HEK293 (cell line): ENCODE results near the gene PRKCD.

Experiments used
- CTCF ChIA-PET: fragments of 350-600 bp; formaldehyde crosslinking; extraction: SDS; loops from one replicate; lab custom pipeline; 2021; ENCODE audit warnings: antibody characterized with exemption; lab: Yijun Ruan, JAX
- POLR2A ChIA-PET: fragments of 300-600 bp; formaldehyde crosslinking; extraction: SDS; loops from one replicate; lab custom pipeline; 2020; ENCODE audit warnings: antibody characterized with exemption, inconsistent platforms; lab: Yijun Ruan, JAX
- H3K27ac ChIP-seq: fragments of 200-500 bp; sonication (Bioruptor generic); 2 replicates; pipeline ENCODE4 v1.5.1; 2014; ENCODE audit warnings: low read depth, low read length, control low read depth, inconsistent platforms; ENCODE audit errors: extremely low read depth
- H3K36me3 ChIP-seq, 2 experiments: fragments of 200-500 bp in 1 of 2; sonication (Bioruptor generic) in 1 of 2; 1 replicate in 1 of 2; 2 replicates in 1 of 2; pipeline ENCODE4 v1.5.1; 2014 to 2017; ENCODE audit warnings: inconsistent platforms in 2 of 2, low read length in 2 of 2; ENCODE audit not compliant: control insufficient read depth in 2 of 2, insufficient read depth in 1 of 2
- H3K4me1 ChIP-seq: fragments of 200-500 bp; sonication (Bioruptor generic); 2 replicates; pipeline ENCODE4 v1.5.1; 2014; ENCODE audit warnings: mild to moderate bottlenecking, low read length, inconsistent platforms; ENCODE audit not compliant: control insufficient read depth, insufficient read depth
- H3K4me3 ChIP-seq: 2 replicates; pipeline ENCODE4 v1.5.1; 2011; ENCODE audit warnings: low read depth, mild to moderate bottlenecking, control low read depth, low read length, moderate library complexity
- H3K9me3 ChIP-seq: fragments of 200-500 bp; sonication (Bioruptor generic); 2 replicates; pipeline ENCODE4 v1.5.1; 2014; ENCODE audit warnings: low read depth, low read length, inconsistent platforms; ENCODE audit not compliant: control insufficient read depth, insufficient read depth
- GLIS1 ChIP-seq: fragments of 450-650 bp; formaldehyde crosslinking; IDR thresholded peaks from 2 replicates; pipeline ENCODE4 v1.5.1; 2016; ENCODE audit warnings: missing biosample characterization, missing genetic modification characterization
- IKZF3 ChIP-seq: fragments of 450-650 bp; IDR thresholded peaks from 2 replicates; pipeline ENCODE4 v1.5.0; 2018; ENCODE audit warnings: missing biosample characterization, mild to moderate bottlenecking, missing genetic modification characterization, moderate library complexity
- KLF17 ChIP-seq: fragments of 450-650 bp; formaldehyde crosslinking; IDR thresholded peaks from 2 replicates; pipeline ENCODE4 v1.5.1; 2016; ENCODE audit warnings: missing biosample characterization, missing genetic modification characterization
- MYNN ChIP-seq: fragments of 450-650 bp; formaldehyde crosslinking; IDR thresholded peaks from 2 replicates; pipeline ENCODE4 v1.5.1; 2016; ENCODE audit warnings: missing biosample characterization, missing genetic modification characterization, borderline replicate concordance
- PRDM6 ChIP-seq: fragments of 450-650 bp; formaldehyde crosslinking; IDR thresholded peaks from 2 replicates; pipeline ENCODE4 v1.5.1; 2017; ENCODE audit warnings: missing biosample characterization, missing genetic modification characterization
- SCRT1 ChIP-seq: fragments of 450-650 bp; formaldehyde crosslinking; IDR thresholded peaks from 2 replicates; pipeline ENCODE4 v1.5.1; 2016; ENCODE audit warnings: missing biosample characterization, missing genetic modification characterization, borderline replicate concordance
- ZBTB26 ChIP-seq: fragments of 450-650 bp; formaldehyde crosslinking; optimal IDR thresholded peaks from 2 replicates; pipeline ENCODE3; 2016; ENCODE audit warnings: missing biosample characterization, mild to moderate bottlenecking, missing genetic modification characterization
- ZFP37 ChIP-seq: fragments of 450-650 bp; formaldehyde crosslinking; IDR thresholded peaks from 2 replicates; pipeline ENCODE4 v1.5.1; 2016; ENCODE audit warnings: missing biosample characterization, missing genetic modification characterization
- ZIC2 ChIP-seq: fragments of 450-650 bp; formaldehyde crosslinking; IDR thresholded peaks from 2 replicates; pipeline ENCODE4 v1.5.1; 2016; ENCODE audit warnings: missing biosample characterization, missing genetic modification characterization
- ZNF10 ChIP-seq: fragments of 450-650 bp; formaldehyde crosslinking; IDR thresholded peaks from 2 replicates; pipeline ENCODE4 v1.5.1; 2017; ENCODE audit warnings: missing biosample characterization, missing genetic modification characterization
- ZNF169 ChIP-seq: fragments of 450-650 bp; formaldehyde crosslinking; IDR thresholded peaks from 2 replicates; pipeline ENCODE4 v1.5.1; 2016; ENCODE audit warnings: missing biosample characterization, missing genetic modification characterization
- ZNF26 ChIP-seq: fragments of 450-650 bp; formaldehyde crosslinking; IDR thresholded peaks from 2 replicates; pipeline ENCODE4 v1.5.1; 2016; ENCODE audit warnings: missing biosample characterization, missing genetic modification characterization
- ZNF362 ChIP-seq: fragments of 450-650 bp; formaldehyde crosslinking; IDR thresholded peaks from 2 replicates; pipeline ENCODE4 v1.5.1; 2016; ENCODE audit warnings: missing biosample characterization, missing genetic modification characterization
- ZNF416 ChIP-seq: fragments of 450-650 bp; formaldehyde crosslinking; IDR thresholded peaks from 2 replicates; pipeline ENCODE4 v1.5.1; 2016; ENCODE audit warnings: missing biosample characterization, missing genetic modification characterization
- ZNF449 ChIP-seq: fragments of 450-650 bp; formaldehyde crosslinking; IDR thresholded peaks from 2 replicates; pipeline ENCODE4 v1.5.1; 2017; ENCODE audit warnings: missing biosample characterization, mild to moderate bottlenecking, missing genetic modification characterization, moderate library complexity
- ZNF473 ChIP-seq: fragments of 450-650 bp; formaldehyde crosslinking; IDR thresholded peaks from 2 replicates; pipeline ENCODE4 v1.5.1; 2017; ENCODE audit warnings: missing biosample characterization, missing genetic modification characterization
- ZNF548 ChIP-seq: fragments of 450-650 bp; formaldehyde crosslinking; IDR thresholded peaks from 2 replicates; pipeline ENCODE4 v1.5.1; 2016; ENCODE audit warnings: missing biosample characterization, missing genetic modification characterization
- ZNF571 ChIP-seq: fragments of 450-650 bp; formaldehyde crosslinking; IDR thresholded peaks from 2 replicates; pipeline ENCODE4 v1.5.0; 2017; ENCODE audit warnings: missing biosample characterization, missing genetic modification characterization
- ZNF629 ChIP-seq: fragments of 450-650 bp; formaldehyde crosslinking; IDR thresholded peaks from 2 replicates; pipeline ENCODE4 v1.5.1; 2017; ENCODE audit warnings: missing biosample characterization, missing genetic modification characterization
- ZNF768 ChIP-seq: fragments of 450-650 bp; formaldehyde crosslinking; IDR thresholded peaks from 2 replicates; pipeline ENCODE4 v1.5.1; 2018; ENCODE audit warnings: missing biosample characterization, mild to moderate bottlenecking, missing genetic modification characterization

Gene PRKCD

GRCh38 chr3:53186726-53187125 is 25.7 kb downstream of the PRKCD start (continued):
- TF ChIP-seq ZNF362 (no peak), IKZF3 (tag by site-specific recombination) (no peak), ZNF768 (tag by site-specific recombination) (no peak), ZNF571 (tag by site-specific recombination) (no peak), ZNF473 (tag by site-specific recombination) (no peak)

GRCh38 chr3:53187430-53187829 is 26.4 kb downstream of the PRKCD start:
- no peak for TF ChIP-seq ZBTB26 (tag by site-specific recombination)
- no peak for TF ChIP-seq GLIS1 (tag by site-specific recombination)
- no peak for TF ChIP-seq ZNF416 (tag by site-specific recombination)
- TF ChIP-seq MYNN (tag by site-specific recombination), result no peak
- Histone ChIP-seq H3K36me3 (peaks cover 0 to 78% of the 10 kb centered on the region in 2 experiments; a peak in 1 of 3 replicates), H3K4me1 (no peaks in the 10 kb centered on the region), H3K27ac (no peak overlapping the region), H3K9me3 (no peaks in the 10 kb centered on the region), H3K4me3 (no peak overlapping the region)
- ChIA-PET CTCF (no interaction called here), POLR2A (no interaction called here)

GRCh38 chr3:53188136-53188685 is 27.2 kb downstream of the PRKCD start:
- Histone ChIP-seq H3K9me3 (no peaks in the 10 kb centered on the region), H3K4me3 (no peak overlapping the region), H3K4me1 (no peaks in the 10 kb centered on the region), H3K36me3 (peaks cover 0 to 71% of the 10 kb centered on the region in 2 experiments; a peak in 1 of 3 replicates), H3K27ac (no peak overlapping the region)
- CTCF ChIA-PET, result no interaction called here
- POLR2A ChIA-PET, result no interaction called here
- no peak for TF ChIP-seq ZNF169 (tag by site-specific recombination)
- TF ChIP-seq ZNF629, result no peak
- no peak for TF ChIP-seq ZNF10 (tag by site-specific recombination)
- TF ChIP-seq ZIC2 (tag by site-specific recombination), result no peak
- no peak for TF ChIP-seq ZNF449 (tag by site-specific recombination)
- TF ChIP-seq SCRT1 (tag by site-specific recombination), result no peak
- no peak for TF ChIP-seq ZNF26 (tag by site-specific recombination)
- no peak for TF ChIP-seq ZFP37 (tag by site-specific recombination)
- no peak for TF ChIP-seq ZNF548 (tag by site-specific recombination)
- TF ChIP-seq IKZF3 (tag by site-specific recombination), result no peak
- TF ChIP-seq KLF17, result no peak
- no peak for TF ChIP-seq PRDM6 (tag by site-specific recombination)
